SK-N-SH (cell line): ENCODE data around the gene OCA2. TPM values are rescaled to one million over a fixed set of nuclear protein-coding genes. Genes with fewer than 3 reads are reported as not detected.

Source experiments
- CTCF ChIA-PET: fragments of 300-600, 350-600 bp; formaldehyde crosslinking; extraction: SDS; loops from one replicate; lab custom pipeline; 2021; lab: Yijun Ruan, JAX
- POLR2A ChIA-PET: fragments of 350-600 bp; sonication (Branson Sonifier 250); formaldehyde crosslinking; extraction: SDS; loops from one replicate; lab custom pipeline; 2020; ENCODE audit warnings: antibody characterized with exemption, inconsistent platforms; lab: Yijun Ruan, JAX
- DNase-seq: peaks from one replicate; pipeline ENCODE4 v3.0.0; 2012
- H2AFZ ChIP-seq: fragments of 200-600 bp; sonication (generic); 2 replicates; pipeline ENCODE4 v1.8.1; 2016; ENCODE audit warnings: antibody characterized with exemption, mild to moderate bottlenecking, low read depth
- H3F3A ChIP-seq: fragments of 200-600 bp; sonication (generic); replicated peaks from 2 replicates; pipeline ENCODE3; 2016; ENCODE audit warnings: antibody characterized with exemption, mild to moderate bottlenecking; ENCODE audit not compliant: insufficient read depth
- H3K27ac ChIP-seq, 2 experiments: fragments of 200-500 bp in 1 of 2; fragments of 200-600 bp in 1 of 2; sonication (Bioruptor generic) in 1 of 2; sonication (generic), shearing (Covaris generic) in 1 of 2; 2 replicates each; pipeline versions ENCODE4 v1.5.1 to v1.6.1; 2014 to 2016; ENCODE audit warnings: low read depth in 2 of 2, inconsistent platforms in 1 of 2, low read length in 1 of 2, mild to moderate bottlenecking in 1 of 2, mixed read lengths in 1 of 2
- H3K27me3 ChIP-seq: fragments of 200-600 bp; sonication (generic), shearing (Covaris generic); 2 replicates; pipeline ENCODE4 v1.6.1; 2016; ENCODE audit warnings: mixed run types; ENCODE audit not compliant: insufficient read depth
- H3K36me3 ChIP-seq, 2 experiments: fragments of 200-500 bp in 1 of 2; fragments of 200-600 bp in 1 of 2; sonication (Bioruptor generic) in 1 of 2; sonication (generic) in 1 of 2; replicated peaks in 1 of 2; 2 replicates each; pipeline versions ENCODE3 to v1.5.1; 2014 to 2016; ENCODE audit warnings: low read length in 1 of 2, mild to moderate bottlenecking in 1 of 2; ENCODE audit not compliant: insufficient read depth in 2 of 2, control insufficient read depth in 1 of 2
- H3K4me1 ChIP-seq, 2 experiments: fragments of 200-500 bp in 1 of 2; fragments of 200-600 bp in 1 of 2; sonication (Bioruptor generic) in 1 of 2; sonication (generic), shearing (Covaris generic) in 1 of 2; 2 replicates each; pipeline versions ENCODE4 v1.5.1 to v1.6.1; 2014 to 2016; ENCODE audit warnings: low read depth in 1 of 2, low read length in 1 of 2, mixed run types in 1 of 2; ENCODE audit not compliant: insufficient read depth in 2 of 2, control insufficient read depth in 1 of 2
- H3K4me2 ChIP-seq: fragments of 200-600 bp; sonication (generic), shearing (Covaris generic); 2 replicates; pipeline ENCODE4 v1.6.1; 2017; ENCODE audit warnings: mixed run types
- H3K4me3 ChIP-seq, 2 experiments: fragments of 200-500 bp in 1 of 2; fragments of 200-600 bp in 1 of 2; sonication (Bioruptor generic) in 1 of 2; sonication (generic), shearing (Covaris generic) in 1 of 2; 2 replicates each; pipeline versions ENCODE4 v1.5.1 to v1.8.1; 2014 to 2016; ENCODE audit warnings: low read depth in 2 of 2, inconsistent platforms in 1 of 2, low read length in 1 of 2, mild to moderate bottlenecking in 1 of 2, mixed read lengths in 1 of 2, moderate library complexity in 1 of 2
- H3K79me2 ChIP-seq: fragments of 200-600 bp; sonication (generic); 2 replicates; pipeline ENCODE4 v1.8.1; 2017; ENCODE audit warnings: mild to moderate bottlenecking; ENCODE audit not compliant: insufficient read depth
- H3K9ac ChIP-seq: fragments of 200-600 bp; sonication (generic); 2 replicates; pipeline ENCODE4 v1.6.1; 2017; ENCODE audit warnings: mixed run types
- H3K9me2 ChIP-seq: fragments of 200-600 bp; sonication (generic); 2 replicates; pipeline ENCODE4 v1.6.1; 2017; ENCODE audit warnings: mixed run types
- H3K9me3 ChIP-seq: fragments of 200-600 bp; sonication (generic); 2 replicates; pipeline ENCODE4 v1.6.1; 2017; ENCODE audit warnings: mixed run types, mild to moderate bottlenecking, moderate library complexity
- H4K20me1 ChIP-seq: fragments of 200-600 bp; sonication (generic); 2 replicates; pipeline ENCODE4 v1.6.1; 2017; ENCODE audit warnings: mild to moderate bottlenecking, mixed run types; ENCODE audit not compliant: insufficient read depth
- ELF1 ChIP-seq: IDR thresholded peaks from 2 replicates; pipeline ENCODE4 v1.4.0; 2012
- EP300 ChIP-seq, 2 experiments: IDR thresholded peaks; 2 replicates each; pipeline versions ENCODE4 v1.4.0 to v1.6.1; 2012; ENCODE audit warnings: borderline replicate concordance in 1 of 2, low read depth in 1 of 2, low read length in 1 of 2
- EZH2phosphoT487 ChIP-seq: fragments of 200-600 bp; sonication (generic); IDR thresholded peaks from 2 replicates; pipeline ENCODE4 v1.6.1; 2017; ENCODE audit warnings: low read depth, mixed run types, mild to moderate bottlenecking, antibody characterized with exemption, moderate library complexity, borderline replicate concordance
- FOSL2 ChIP-seq: IDR thresholded peaks from 2 replicates; pipeline ENCODE4 v1.4.0; 2012; ENCODE audit warnings: low read depth, mild to moderate bottlenecking, moderate library complexity, borderline replicate concordance
- GATA2 ChIP-seq: sonication (generic); formaldehyde crosslinking; IDR thresholded peaks from 2 replicates; pipeline ENCODE4 v1.5.0; 2020; ENCODE audit warnings: mild to moderate bottlenecking, missing genetic modification reagents
- MEF2A ChIP-seq: IDR thresholded peaks from 2 replicates; pipeline ENCODE4 v1.4.0; 2012; ENCODE audit warnings: low read depth, borderline replicate concordance
- MXI1 ChIP-seq: IDR thresholded peaks from 2 replicates; pipeline ENCODE4 v1.6.1; 2012; ENCODE audit warnings: mild to moderate bottlenecking, low read depth, low read length, improper control_type of control experiment
- POLR2AphosphoS5 ChIP-seq: IDR thresholded peaks from 2 replicates; pipeline ENCODE4 v1.6.1; 2012; ENCODE audit warnings: low read depth, low read length
- RCOR1 ChIP-seq: fragments of 150-350 bp; IDR thresholded peaks from 2 replicates; pipeline ENCODE4 v1.6.1; 2017; ENCODE audit warnings: antibody characterized with exemption, low read length
- RFX5 ChIP-seq: IDR thresholded peaks from 2 replicates; pipeline ENCODE4 v1.6.1; 2012; ENCODE audit warnings: mild to moderate bottlenecking, improper control_type of control experiment, low read length
- SIN3A ChIP-seq: IDR thresholded peaks from 2 replicates; pipeline ENCODE4 v1.6.1; 2012; ENCODE audit warnings: low read depth, mild to moderate bottlenecking, low read length, moderate library complexity, borderline replicate concordance
- TAF1 ChIP-seq: IDR thresholded peaks from 2 replicates; pipeline ENCODE4 v1.6.1; 2012; ENCODE audit warnings: low read depth, mild to moderate bottlenecking, low read length, moderate library complexity, borderline replicate concordance
- YY1 ChIP-seq: IDR thresholded peaks from 2 replicates; pipeline ENCODE4 v1.4.0; 2012; ENCODE audit warnings: low read depth, mild to moderate bottlenecking
- WGBS: methylation state at CpG from one replicate; pipeline ENCODE4 v1.1.6; 2017; ENCODE audit warnings: low lambda C conversion rate; 5-methylcytosine and 5-hydroxymethylcytosine counted together
- polyA plus RNA-seq, 3 experiments: library from polyadenylated mRNA; depleted of rRNA; stranded (reverse); fragments of >200 nt; gene quantifications; 2 replicates each; pipeline ENCODE4 v1.2.3, GENCODE V29; 2012
- TF ChIP-seq, protein P1 (sequence below): IDR thresholded peaks from 2 replicates; pipeline ENCODE4 v1.4.0; 2012; ENCODE audit warnings: low read depth, borderline replicate concordance
- TF ChIP-seq, protein P2 (sequence below): fragments of 150-350 bp; IDR thresholded peaks from 2 replicates; pipeline ENCODE4 v1.6.1; 2017; ENCODE audit warnings: antibody characterized with exemption, low read length, low read depth, borderline replicate concordance
- TF ChIP-seq, protein P3 (sequence below): IDR thresholded peaks from 2 replicates; pipeline ENCODE4 v1.4.0; 2012; ENCODE audit warnings: low read depth, borderline replicate concordance
- TF ChIP-seq, protein P4 (sequence below): IDR thresholded peaks from 2 replicates; pipeline ENCODE4 v1.6.1; 2012; ENCODE audit warnings: mild to moderate bottlenecking, low read depth, low read length, moderate library complexity
- TF ChIP-seq, protein P5 (sequence below): IDR thresholded peaks from 2 replicates; pipeline ENCODE4 v1.4.0; 2012; ENCODE audit warnings: low read depth

Gene OCA2
- polyA plus RNA-seq, 1 of the 3 experiments (the other 2 are of a cell fraction) = 0.16 TPM

DNA sequence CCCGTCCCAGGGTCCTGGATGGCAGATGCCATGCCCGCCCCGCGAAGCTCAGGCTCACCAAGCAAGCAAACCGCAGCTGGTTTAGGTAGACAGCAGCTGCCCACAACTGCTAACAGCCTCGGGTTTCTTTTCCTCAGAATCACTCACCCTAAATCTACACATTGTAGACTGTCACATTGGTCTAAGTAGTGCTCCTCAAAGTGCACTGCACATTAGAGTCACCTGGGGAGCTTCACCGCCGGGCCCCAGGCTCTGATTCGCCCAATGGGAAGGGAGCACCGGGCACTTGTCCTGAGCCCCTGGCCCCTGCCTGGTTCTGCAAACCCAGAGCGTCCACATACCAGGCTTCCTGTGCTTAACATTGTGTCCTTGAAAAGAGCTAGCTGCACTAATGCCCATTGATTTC lies 752 bp downstream of the OCA2 start (continued):
- TF ChIP-seq, protein P1, sequence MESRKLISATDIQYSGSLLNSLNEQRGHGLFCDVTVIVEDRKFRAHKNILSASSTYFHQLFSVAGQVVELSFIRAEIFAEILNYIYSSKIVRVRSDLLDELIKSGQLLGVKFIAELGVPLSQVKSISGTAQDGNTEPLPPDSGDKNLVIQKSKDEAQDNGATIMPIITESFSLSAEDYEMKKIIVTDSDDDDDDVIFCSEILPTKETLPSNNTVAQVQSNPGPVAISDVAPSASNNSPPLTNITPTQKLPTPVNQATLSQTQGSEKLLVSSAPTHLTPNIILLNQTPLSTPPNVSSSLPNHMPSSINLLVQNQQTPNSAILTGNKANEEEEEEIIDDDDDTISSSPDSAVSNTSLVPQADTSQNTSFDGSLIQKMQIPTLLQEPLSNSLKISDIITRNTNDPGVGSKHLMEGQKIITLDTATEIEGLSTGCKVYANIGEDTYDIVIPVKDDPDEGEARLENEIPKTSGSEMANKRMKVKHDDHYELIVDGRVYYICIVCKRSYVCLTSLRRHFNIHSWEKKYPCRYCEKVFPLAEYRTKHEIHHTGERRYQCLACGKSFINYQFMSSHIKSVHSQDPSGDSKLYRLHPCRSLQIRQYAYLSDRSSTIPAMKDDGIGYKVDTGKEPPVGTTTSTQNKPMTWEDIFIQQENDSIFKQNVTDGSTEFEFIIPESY = no peak
- no peak for TF ChIP-seq YY1
- TF ChIP-seq, protein P2, sequence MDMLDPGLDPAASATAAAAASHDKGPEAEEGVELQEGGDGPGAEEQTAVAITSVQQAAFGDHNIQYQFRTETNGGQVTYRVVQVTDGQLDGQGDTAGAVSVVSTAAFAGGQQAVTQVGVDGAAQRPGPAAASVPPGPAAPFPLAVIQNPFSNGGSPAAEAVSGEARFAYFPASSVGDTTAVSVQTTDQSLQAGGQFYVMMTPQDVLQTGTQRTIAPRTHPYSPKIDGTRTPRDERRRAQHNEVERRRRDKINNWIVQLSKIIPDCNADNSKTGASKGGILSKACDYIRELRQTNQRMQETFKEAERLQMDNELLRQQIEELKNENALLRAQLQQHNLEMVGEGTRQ = no peak
- TF ChIP-seq, protein P3, sequence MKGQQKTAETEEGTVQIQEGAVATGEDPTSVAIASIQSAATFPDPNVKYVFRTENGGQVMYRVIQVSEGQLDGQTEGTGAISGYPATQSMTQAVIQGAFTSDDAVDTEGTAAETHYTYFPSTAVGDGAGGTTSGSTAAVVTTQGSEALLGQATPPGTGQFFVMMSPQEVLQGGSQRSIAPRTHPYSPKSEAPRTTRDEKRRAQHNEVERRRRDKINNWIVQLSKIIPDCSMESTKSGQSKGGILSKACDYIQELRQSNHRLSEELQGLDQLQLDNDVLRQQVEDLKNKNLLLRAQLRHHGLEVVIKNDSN = no peak
- no peak for TF ChIP-seq MEF2A
- TF ChIP-seq, protein P4, sequence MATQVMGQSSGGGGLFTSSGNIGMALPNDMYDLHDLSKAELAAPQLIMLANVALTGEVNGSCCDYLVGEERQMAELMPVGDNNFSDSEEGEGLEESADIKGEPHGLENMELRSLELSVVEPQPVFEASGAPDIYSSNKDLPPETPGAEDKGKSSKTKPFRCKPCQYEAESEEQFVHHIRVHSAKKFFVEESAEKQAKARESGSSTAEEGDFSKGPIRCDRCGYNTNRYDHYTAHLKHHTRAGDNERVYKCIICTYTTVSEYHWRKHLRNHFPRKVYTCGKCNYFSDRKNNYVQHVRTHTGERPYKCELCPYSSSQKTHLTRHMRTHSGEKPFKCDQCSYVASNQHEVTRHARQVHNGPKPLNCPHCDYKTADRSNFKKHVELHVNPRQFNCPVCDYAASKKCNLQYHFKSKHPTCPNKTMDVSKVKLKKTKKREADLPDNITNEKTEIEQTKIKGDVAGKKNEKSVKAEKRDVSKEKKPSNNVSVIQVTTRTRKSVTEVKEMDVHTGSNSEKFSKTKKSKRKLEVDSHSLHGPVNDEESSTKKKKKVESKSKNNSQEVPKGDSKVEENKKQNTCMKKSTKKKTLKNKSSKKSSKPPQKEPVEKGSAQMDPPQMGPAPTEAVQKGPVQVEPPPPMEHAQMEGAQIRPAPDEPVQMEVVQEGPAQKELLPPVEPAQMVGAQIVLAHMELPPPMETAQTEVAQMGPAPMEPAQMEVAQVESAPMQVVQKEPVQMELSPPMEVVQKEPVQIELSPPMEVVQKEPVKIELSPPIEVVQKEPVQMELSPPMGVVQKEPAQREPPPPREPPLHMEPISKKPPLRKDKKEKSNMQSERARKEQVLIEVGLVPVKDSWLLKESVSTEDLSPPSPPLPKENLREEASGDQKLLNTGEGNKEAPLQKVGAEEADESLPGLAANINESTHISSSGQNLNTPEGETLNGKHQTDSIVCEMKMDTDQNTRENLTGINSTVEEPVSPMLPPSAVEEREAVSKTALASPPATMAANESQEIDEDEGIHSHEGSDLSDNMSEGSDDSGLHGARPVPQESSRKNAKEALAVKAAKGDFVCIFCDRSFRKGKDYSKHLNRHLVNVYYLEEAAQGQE = no peak
- TF ChIP-seq FOSL2 = no peak
- TF ChIP-seq ELF1 = no peak
- TF ChIP-seq, all 33 proteins: peak for 0

DNA sequence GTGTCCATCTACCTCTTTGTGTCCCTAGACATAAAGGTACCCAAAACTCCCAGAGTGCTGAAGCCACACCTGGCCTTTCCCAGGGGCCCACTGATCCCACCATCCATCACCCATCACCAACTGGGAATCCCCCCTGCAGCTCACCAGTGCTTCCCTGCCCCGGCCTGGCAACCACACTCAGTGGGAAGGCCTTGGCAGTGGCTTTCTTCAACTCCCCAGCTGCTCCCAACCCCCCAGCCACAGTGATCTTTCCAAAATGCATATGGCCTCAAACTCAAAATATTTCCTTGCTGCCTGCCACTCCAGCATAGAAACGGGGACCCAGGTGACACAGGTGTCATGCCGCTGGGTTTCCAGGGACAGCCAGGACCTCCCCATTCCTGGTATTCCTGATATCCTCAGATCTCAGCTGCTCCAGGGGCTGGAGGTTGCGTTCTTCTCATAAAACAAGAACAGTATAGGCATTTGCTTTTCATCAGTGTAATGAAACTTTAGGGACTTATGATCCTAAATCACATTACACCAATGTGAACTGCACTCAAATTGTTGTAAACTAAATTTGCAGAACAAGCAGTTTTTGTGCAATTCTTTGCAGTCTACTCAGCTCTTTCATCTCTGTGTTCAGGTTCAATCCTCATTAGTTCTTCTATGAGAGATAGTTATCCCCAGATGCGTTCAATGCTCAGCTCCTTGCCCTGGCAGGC lies 1.3 kb downstream of the OCA2 start:
- peaks cover 0 to 16% of the 10 kb centered on the region in 2 experiments; a peak in 1 of 4 replicates for H3K4me1 ChIP-seq
- ChIA-PET CTCF (interaction anchor here (0.8 to 6.4 kb wide), 12 partner anchors 12 to 1207 kb away, joined by 3 to 37 read pairs (median 3); no protein-coding TSS in a partner anchor), POLR2A (interaction anchor here (1.3 kb wide), 1 partner anchor 76 kb away, joined by 3 read pairs; no protein-coding TSS in a partner anchor)
- no peak overlapping the region for H3K27ac ChIP-seq
- H3K4me2 ChIP-seq = no peak overlapping the region
- H3F3A ChIP-seq = peaks cover 4% of the 10 kb centered on the region
- H3K9me2 ChIP-seq = no peaks in the 10 kb centered on the region
- no peak overlapping the region for H2AFZ ChIP-seq
- no peaks in the 10 kb centered on the region for H4K20me1 ChIP-seq
- 95% methylated on average over 5 of the region's 5 CpGs for WGBS
- H3K9ac ChIP-seq = no peak overlapping the region
- no peak for DNase-seq
- H3K27me3 ChIP-seq = peaks cover 13% of the 10 kb centered on the region
- no peaks in the 10 kb centered on the region for H3K36me3 ChIP-seq
- no peak for TF ChIP-seq EP300 (IDR thresholded peaks at IDR 0.05; ENCODE audit: borderline replicate concordance in 1 of 2, low read depth in 1 of 2, low read length in 1 of 2)
- no peak for TF ChIP-seq GATA2 (CRISPR knock-in tag)
- TF ChIP-seq, protein P3 = no peak
- TF ChIP-seq FOSL2 = no peak
- TF ChIP-seq, protein P5, sequence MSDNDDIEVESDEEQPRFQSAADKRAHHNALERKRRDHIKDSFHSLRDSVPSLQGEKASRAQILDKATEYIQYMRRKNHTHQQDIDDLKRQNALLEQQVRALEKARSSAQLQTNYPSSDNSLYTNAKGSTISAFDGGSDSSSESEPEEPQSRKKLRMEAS = no peak
- TF ChIP-seq MEF2A = no peak
- TF ChIP-seq POLR2AphosphoS5 = no peak
- no peak for TF ChIP-seq RFX5
- TF ChIP-seq EZH2phosphoT487 = no peak
- TF ChIP-seq TAF1 = no peak
- TF ChIP-seq ELF1 = no peak
- TF ChIP-seq RCOR1 = no peak
- TF ChIP-seq MXI1 = no peak
- no peak for TF ChIP-seq SIN3A
- TF ChIP-seq, all 33 proteins: peak for 0
- H3K9me3 ChIP-seq = no peaks in the 10 kb centered on the region
- H3K4me3 ChIP-seq = no peak overlapping the region
- no peaks in the 10 kb centered on the region for H3K79me2 ChIP-seq
